Measurements from ENCODE around the gene UBA6.

- TF ChIP-seq EZH2 (IDR thresholded peaks at IDR 0.05; ENCODE audit: borderline replicate concordance, low read depth, low read length, severe bottlenecking) (no peak), CTCF (IDR thresholded peaks at IDR 0.05; ENCODE audit: borderline replicate concordance, extremely low read depth, low read length, poor library complexity, severe bottlenecking) (peak; percentile 18)
Observed at GRCh38 chr4:67723949-67724348, 23.0 kb upstream of the UBA6 start.
